H1 (cell line): ENCODE data around the gene RAI2. TPM values are rescaled to one million over a fixed set of nuclear protein-coding genes. Genes with fewer than 3 reads are reported as not detected.

Experiments used
- CHD2 ChIP-seq: IDR thresholded peaks from 2 replicates; pipeline ENCODE4 v1.6.1; 2012; ENCODE audit warnings: low read length, improper control_type of control experiment
- EGR1 ChIP-seq: IDR thresholded peaks from 2 replicates; pipeline ENCODE4 v1.6.1; 2011; ENCODE audit warnings: low read depth, low read length, borderline replicate concordance
- POU5F1 ChIP-seq: IDR thresholded peaks from 2 replicates; pipeline ENCODE4 v1.6.1; 2011; ENCODE audit warnings: low read depth, mild to moderate bottlenecking, low read length, moderate library complexity
- SP1 ChIP-seq: IDR thresholded peaks from 2 replicates; pipeline ENCODE4 v1.6.1; 2011; ENCODE audit warnings: low read depth, low read length
- SP4 ChIP-seq: IDR thresholded peaks from 2 replicates; pipeline ENCODE4 v1.6.1; 2012; ENCODE audit warnings: low read length, inconsistent platforms
- TBP ChIP-seq: IDR thresholded peaks from 2 replicates; pipeline ENCODE4 v1.6.1; 2011; ENCODE audit warnings: low read depth, low read length, improper control_type of control experiment
- polyA plus RNA-seq, 7 experiments: library from polyadenylated mRNA; depleted of rRNA in 3 of 7; stranded (reverse) in 5 of 7; unstranded in 2 of 7; fragments of >200 nt in 5 of 7; fragments of 200-250 nt in 2 of 7; gene quantifications; 1 replicate in 5 of 7; 2 replicates in 1 of 7; 4 replicates in 1 of 7; pipeline versions ENCODE4 v1.2.1 to v1.2.3, GENCODE V29; 2011 to 2013; ENCODE audit warnings: missing spikeins in 2 of 7, mixed read lengths in 2 of 7
- total RNA-seq: library from RNA; stranded (reverse); fragmentation: NEBNext Ultra II Directional; extraction: Animal tissue kit (Norgen Biotek cat#: 25700); gene quantifications from 2 replicates; pipeline ENCODE4 v1.2.1, GENCODE V29; 2021
- TF ChIP-seq, protein P1 (sequence below): fragments of 300-600 bp; sonication (generic); IDR thresholded peaks from 2 replicates; pipeline ENCODE4 v1.7.1; 2012; ENCODE audit warnings: low read length, moderate library complexity, mild to moderate bottlenecking, inconsistent platforms; ENCODE audit not compliant: insufficient replicate concordance
- TF ChIP-seq, protein P2 (sequence below): IDR thresholded peaks from 2 replicates; pipeline ENCODE4 v1.6.1; 2012; ENCODE audit warnings: low read length, inconsistent platforms

Gene RAI2
- total and polyA plus RNA-seq, 2 of the 8 experiments (the other 6 are each of a cell fraction or from before 2014, with no cell fraction given): 0.60 to 2.0 TPM

DNA sequence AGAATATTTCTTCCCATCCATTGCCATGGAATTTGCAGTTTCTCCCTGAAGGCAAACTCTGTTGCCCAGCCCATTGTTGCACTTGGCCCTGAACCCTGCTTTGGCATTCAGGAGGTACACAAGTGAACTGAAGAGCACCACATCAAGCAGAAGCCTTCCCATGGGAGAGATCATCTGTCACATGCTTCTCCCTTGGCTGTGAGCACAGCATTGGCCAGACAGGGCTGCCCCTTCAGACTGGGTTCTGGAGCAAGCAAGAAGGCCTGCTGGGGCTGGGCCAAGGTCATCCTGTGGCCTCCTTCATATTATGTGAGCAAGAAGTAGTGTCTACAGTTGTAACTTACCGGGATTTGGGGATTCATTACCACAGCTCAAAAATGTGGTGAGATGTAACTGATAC lies 101.1 kb downstream of the RAI2 start (continued):
- TF ChIP-seq, protein P1, sequence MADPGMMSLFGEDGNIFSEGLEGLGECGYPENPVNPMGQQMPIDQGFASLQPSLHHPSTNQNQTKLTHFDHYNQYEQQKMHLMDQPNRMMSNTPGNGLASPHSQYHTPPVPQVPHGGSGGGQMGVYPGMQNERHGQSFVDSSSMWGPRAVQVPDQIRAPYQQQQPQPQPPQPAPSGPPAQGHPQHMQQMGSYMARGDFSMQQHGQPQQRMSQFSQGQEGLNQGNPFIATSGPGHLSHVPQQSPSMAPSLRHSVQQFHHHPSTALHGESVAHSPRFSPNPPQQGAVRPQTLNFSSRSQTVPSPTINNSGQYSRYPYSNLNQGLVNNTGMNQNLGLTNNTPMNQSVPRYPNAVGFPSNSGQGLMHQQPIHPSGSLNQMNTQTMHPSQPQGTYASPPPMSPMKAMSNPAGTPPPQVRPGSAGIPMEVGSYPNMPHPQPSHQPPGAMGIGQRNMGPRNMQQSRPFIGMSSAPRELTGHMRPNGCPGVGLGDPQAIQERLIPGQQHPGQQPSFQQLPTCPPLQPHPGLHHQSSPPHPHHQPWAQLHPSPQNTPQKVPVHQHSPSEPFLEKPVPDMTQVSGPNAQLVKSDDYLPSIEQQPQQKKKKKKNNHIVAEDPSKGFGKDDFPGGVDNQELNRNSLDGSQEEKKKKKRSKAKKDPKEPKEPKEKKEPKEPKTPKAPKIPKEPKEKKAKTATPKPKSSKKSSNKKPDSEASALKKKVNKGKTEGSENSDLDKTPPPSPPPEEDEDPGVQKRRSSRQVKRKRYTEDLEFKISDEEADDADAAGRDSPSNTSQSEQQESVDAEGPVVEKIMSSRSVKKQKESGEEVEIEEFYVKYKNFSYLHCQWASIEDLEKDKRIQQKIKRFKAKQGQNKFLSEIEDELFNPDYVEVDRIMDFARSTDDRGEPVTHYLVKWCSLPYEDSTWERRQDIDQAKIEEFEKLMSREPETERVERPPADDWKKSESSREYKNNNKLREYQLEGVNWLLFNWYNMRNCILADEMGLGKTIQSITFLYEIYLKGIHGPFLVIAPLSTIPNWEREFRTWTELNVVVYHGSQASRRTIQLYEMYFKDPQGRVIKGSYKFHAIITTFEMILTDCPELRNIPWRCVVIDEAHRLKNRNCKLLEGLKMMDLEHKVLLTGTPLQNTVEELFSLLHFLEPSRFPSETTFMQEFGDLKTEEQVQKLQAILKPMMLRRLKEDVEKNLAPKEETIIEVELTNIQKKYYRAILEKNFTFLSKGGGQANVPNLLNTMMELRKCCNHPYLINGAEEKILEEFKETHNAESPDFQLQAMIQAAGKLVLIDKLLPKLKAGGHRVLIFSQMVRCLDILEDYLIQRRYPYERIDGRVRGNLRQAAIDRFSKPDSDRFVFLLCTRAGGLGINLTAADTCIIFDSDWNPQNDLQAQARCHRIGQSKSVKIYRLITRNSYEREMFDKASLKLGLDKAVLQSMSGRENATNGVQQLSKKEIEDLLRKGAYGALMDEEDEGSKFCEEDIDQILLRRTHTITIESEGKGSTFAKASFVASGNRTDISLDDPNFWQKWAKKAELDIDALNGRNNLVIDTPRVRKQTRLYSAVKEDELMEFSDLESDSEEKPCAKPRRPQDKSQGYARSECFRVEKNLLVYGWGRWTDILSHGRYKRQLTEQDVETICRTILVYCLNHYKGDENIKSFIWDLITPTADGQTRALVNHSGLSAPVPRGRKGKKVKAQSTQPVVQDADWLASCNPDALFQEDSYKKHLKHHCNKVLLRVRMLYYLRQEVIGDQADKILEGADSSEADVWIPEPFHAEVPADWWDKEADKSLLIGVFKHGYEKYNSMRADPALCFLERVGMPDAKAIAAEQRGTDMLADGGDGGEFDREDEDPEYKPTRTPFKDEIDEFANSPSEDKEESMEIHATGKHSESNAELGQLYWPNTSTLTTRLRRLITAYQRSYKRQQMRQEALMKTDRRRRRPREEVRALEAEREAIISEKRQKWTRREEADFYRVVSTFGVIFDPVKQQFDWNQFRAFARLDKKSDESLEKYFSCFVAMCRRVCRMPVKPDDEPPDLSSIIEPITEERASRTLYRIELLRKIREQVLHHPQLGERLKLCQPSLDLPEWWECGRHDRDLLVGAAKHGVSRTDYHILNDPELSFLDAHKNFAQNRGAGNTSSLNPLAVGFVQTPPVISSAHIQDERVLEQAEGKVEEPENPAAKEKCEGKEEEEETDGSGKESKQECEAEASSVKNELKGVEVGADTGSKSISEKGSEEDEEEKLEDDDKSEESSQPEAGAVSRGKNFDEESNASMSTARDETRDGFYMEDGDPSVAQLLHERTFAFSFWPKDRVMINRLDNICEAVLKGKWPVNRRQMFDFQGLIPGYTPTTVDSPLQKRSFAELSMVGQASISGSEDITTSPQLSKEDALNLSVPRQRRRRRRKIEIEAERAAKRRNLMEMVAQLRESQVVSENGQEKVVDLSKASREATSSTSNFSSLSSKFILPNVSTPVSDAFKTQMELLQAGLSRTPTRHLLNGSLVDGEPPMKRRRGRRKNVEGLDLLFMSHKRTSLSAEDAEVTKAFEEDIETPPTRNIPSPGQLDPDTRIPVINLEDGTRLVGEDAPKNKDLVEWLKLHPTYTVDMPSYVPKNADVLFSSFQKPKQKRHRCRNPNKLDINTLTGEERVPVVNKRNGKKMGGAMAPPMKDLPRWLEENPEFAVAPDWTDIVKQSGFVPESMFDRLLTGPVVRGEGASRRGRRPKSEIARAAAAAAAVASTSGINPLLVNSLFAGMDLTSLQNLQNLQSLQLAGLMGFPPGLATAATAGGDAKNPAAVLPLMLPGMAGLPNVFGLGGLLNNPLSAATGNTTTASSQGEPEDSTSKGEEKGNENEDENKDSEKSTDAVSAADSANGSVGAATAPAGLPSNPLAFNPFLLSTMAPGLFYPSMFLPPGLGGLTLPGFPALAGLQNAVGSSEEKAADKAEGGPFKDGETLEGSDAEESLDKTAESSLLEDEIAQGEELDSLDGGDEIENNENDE: no peak
- TF ChIP-seq SP1 (no peak), CHD2 (no peak), EGR1 (no peak), POU5F1 (no peak), TBP (no peak), SP4 (no peak)
- TF ChIP-seq, protein P2, sequence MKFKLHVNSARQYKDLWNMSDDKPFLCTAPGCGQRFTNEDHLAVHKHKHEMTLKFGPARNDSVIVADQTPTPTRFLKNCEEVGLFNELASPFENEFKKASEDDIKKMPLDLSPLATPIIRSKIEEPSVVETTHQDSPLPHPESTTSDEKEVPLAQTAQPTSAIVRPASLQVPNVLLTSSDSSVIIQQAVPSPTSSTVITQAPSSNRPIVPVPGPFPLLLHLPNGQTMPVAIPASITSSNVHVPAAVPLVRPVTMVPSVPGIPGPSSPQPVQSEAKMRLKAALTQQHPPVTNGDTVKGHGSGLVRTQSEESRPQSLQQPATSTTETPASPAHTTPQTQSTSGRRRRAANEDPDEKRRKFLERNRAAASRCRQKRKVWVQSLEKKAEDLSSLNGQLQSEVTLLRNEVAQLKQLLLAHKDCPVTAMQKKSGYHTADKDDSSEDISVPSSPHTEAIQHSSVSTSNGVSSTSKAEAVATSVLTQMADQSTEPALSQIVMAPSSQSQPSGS: no peak
